KOPT-K1 (cell line): ENCODE data around the gene NSUN2.

Experiments used
- H3K27ac ChIP-seq: fragments of 200-600 bp; sonication (generic); 2 replicates; pipeline ENCODE4 v1.5.1; 2016; ENCODE audit warnings: antibody characterized with exemption, mild to moderate bottlenecking, low read depth, low read length; ENCODE audit not compliant: poor library complexity, severe bottlenecking
- H3K36me3 ChIP-seq: fragments of 200-600 bp; sonication (generic); 2 replicates; pipeline ENCODE4 v1.5.1; 2017; ENCODE audit warnings: antibody characterized with exemption, mild to moderate bottlenecking, low read length, moderate library complexity; ENCODE audit not compliant: insufficient read depth
- H3K9me3 ChIP-seq: fragments of 200-600 bp; sonication (generic); 2 replicates; pipeline ENCODE4 v1.5.1; 2017; ENCODE audit warnings: antibody characterized with exemption, low read length, mild to moderate bottlenecking; ENCODE audit not compliant: insufficient read depth, poor library complexity, severe bottlenecking

The NSUN2 gene

GRCh38 chr5:6633469-6634245, 813 bp upstream of the NSUN2 start:
- H3K36me3 ChIP-seq, result peaks cover 31% of the 10 kb centered on the region
- H3K9me3 ChIP-seq, result no peaks in the 10 kb centered on the region
- H3K27ac ChIP-seq, result peak overlapping the region; percentile 97

GRCh38 chr5:6632324-6632887, 438 bp downstream of the NSUN2 start:
- Histone ChIP-seq H3K27ac (peak overlapping the region; percentile 97), H3K9me3 (no peaks in the 10 kb centered on the region), H3K36me3 (peaks cover 44% of the 10 kb centered on the region)

- Histone ChIP-seq H3K9me3 (no peaks in the 10 kb centered on the region), H3K27ac (no peak overlapping the region), H3K36me3 (peaks cover 53% of the 10 kb centered on the region)
These were observed 1.4 kb downstream of the NSUN2 start for GRCh38 chr5:6631441-6631840.

- no peak overlapping the region for H3K27ac ChIP-seq
- no peaks in the 10 kb centered on the region for H3K9me3 ChIP-seq
- H3K36me3 ChIP-seq, result peaks cover 99% of the 10 kb centered on the region
These were observed 6.3 kb downstream of the NSUN2 start for GRCh38 chr5:6626508-6626907.

- Histone ChIP-seq H3K36me3 (peaks cover 99% of the 10 kb centered on the region), H3K27ac (no peak overlapping the region), H3K9me3 (no peaks in the 10 kb centered on the region)
These were observed 8.9 kb downstream of the NSUN2 start for GRCh38 chr5:6623941-6624340.

GRCh38 chr5:6623228-6623627, 9.6 kb downstream of the NSUN2 start:
- no peak overlapping the region for H3K27ac ChIP-seq
- H3K36me3 ChIP-seq, result peaks cover 99% of the 10 kb centered on the region
- no peaks in the 10 kb centered on the region for H3K9me3 ChIP-seq

GRCh38 chr5:6616632-6617031, 16.2 kb downstream of the NSUN2 start:
- no peaks in the 10 kb centered on the region for H3K9me3 ChIP-seq
- H3K27ac ChIP-seq, result no peak overlapping the region
- peaks cover 100% of the 10 kb centered on the region for H3K36me3 ChIP-seq

GRCh38 chr5:6615034-6615815, 17.6 kb downstream of the NSUN2 start:
- H3K36me3 ChIP-seq, result peaks cover 100% of the 10 kb centered on the region
- H3K27ac ChIP-seq, result no peak overlapping the region
- no peaks in the 10 kb centered on the region for H3K9me3 ChIP-seq

GRCh38 chr5:6611334-6612256, 21.2 kb downstream of the NSUN2 start:
- Histone ChIP-seq H3K9me3 (no peaks in the 10 kb centered on the region), H3K27ac (no peak overlapping the region), H3K36me3 (peaks cover 100% of the 10 kb centered on the region)

- Histone ChIP-seq H3K27ac (no peak overlapping the region), H3K9me3 (no peaks in the 10 kb centered on the region), H3K36me3 (peaks cover 100% of the 10 kb centered on the region)
These were observed 24.8 kb downstream of the NSUN2 start for GRCh38 chr5:6608016-6608415.

GRCh38 chr5:6607559-6607936, 25.3 kb downstream of the NSUN2 start:
- H3K9me3 ChIP-seq, result no peaks in the 10 kb centered on the region
- no peak overlapping the region for H3K27ac ChIP-seq
- H3K36me3 ChIP-seq, result peaks cover 100% of the 10 kb centered on the region

- Histone ChIP-seq H3K9me3 (no peaks in the 10 kb centered on the region), H3K27ac (no peak overlapping the region), H3K36me3 (peaks cover 100% of the 10 kb centered on the region)
These were observed 25.8 kb downstream of the NSUN2 start for GRCh38 chr5:6606884-6607558.

GRCh38 chr5:6604946-6605345, 27.9 kb downstream of the NSUN2 start:
- Histone ChIP-seq H3K36me3 (peaks cover 100% of the 10 kb centered on the region), H3K27ac (no peak overlapping the region), H3K9me3 (no peaks in the 10 kb centered on the region)

- Histone ChIP-seq H3K36me3 (peaks cover 100% of the 10 kb centered on the region), H3K9me3 (no peaks in the 10 kb centered on the region), H3K27ac (no peak overlapping the region)
These were observed 28.5 kb downstream of the NSUN2 start for GRCh38 chr5:6604341-6604740.
